HG02571 (cell line): Measurements from ENCODE around the gene MSH4.
"Not testable (repeated sequence)": the region's sequence is repeated elsewhere in the genome, so short reads cannot be mapped to it uniquely, and the experiment has no call there.

Experiments
- ATAC-seq: cut with Tn5 transposase; IDR thresholded peaks from one replicate; pipeline ENCODE4 v1.9.1; 2021; ENCODE audit warnings: mild to moderate bottlenecking, moderate library complexity; ENCODE audit not compliant: unreplicated experiment

Gene MSH4

DNA sequence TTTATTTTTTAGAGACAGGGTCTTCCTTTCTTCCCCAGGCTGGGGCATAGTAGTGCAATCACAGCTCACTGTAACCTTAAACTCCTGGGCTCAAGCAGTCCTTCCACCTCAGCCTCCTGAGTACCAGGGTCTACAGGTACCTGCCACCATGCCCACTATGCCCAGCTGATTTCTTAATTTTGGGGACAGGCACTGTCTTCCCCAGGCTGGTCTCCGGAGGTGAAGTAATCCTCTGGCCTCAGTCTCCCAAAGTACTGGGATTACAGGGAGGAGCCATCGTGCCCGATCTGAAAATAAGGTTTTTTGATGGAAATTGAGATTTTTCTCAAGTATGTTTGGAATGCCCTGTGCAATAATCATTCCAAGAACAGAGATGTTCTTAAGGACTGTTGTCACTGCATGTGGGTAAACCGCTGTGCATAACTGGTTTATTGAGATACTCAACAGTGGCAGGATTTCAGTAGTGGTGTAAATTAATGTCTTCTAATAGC is 934 bp upstream of the MSH4 start:
- ATAC-seq: no peak

- ATAC-seq: no peak
Measured at GRCh38 chr1:75797273-75797588, 549 bp downstream of the MSH4 start.

DNA sequence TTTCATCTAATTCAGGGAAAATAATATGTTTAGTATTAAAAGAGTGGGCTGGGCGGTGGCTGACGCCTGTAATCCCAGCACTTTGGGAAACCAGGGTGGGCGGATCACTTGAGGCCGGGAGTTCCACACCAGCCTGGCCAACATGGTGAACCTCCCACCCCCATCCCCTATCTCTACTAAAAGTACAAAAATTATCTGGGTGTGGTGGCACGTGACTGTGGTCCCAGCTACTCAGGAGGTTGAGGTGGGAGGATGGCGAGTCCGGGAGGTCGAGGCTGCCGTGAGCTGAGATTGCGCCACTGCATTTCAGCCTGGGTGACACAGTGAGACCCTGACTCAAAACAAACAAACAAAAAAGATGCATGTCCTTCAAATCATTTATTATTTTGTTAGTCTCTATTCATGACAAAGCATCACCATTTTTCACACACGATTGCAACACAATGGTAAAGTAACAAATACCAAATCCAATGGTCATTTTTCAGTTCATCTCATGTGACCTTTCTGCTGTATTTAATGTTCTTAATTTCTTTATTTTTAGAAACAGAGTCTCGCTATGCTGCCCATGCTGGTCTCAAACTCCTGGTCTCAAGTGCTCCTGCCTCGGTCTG is 1.0 kb downstream of the MSH4 start:
- ATAC-seq: no peak

DNA sequence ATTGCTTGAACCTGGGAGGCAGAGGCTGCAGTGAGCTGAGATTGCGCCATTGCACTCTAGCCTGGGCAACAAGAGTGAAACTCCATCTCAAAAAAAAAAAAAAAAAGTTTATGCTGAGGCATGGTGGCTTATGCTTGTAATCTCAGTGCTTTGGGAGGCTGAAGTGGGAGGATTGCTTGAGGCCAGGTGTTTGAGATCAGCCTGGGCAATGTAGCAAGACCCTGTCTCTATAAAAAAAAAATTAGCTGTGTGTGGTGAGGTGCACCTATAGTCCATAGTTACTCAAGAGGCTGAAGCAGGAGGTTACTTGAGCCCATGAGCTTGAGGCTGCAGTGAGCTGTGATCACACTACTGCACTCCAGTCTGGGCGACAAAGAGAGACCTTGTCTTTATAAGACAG is 4.8 kb downstream of the MSH4 start:
- not testable (repeated sequence) for ATAC-seq

GRCh38 chr1:75808921-75809320 is 12.2 kb downstream of the MSH4 start:
- ATAC-seq: no peak

GRCh38 chr1:75810113-75810512 is 13.4 kb downstream of the MSH4 start:
- ATAC-seq: not testable (repeated sequence)

- ATAC-seq: no peak
Measured at GRCh38 chr1:75811211-75811981, 14.7 kb downstream of the MSH4 start.

DNA sequence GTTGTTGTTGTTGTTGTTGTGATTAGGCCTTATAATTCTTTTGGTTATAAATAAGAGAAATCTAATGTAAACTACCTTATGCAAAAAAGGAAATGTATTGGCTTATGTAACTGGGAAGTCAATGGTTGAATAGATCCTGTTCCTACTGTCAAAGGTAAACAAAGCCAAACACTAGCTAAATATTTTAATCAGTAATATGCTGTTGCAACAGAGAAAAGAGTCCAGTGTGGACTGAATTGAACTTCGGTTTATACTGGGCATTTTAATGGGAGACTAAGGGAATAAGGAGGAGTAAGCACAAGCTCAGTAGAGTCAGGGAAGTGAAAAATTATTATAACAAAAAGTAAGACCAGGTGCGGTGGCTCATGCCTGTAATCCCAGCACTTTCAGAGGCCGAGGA is 15.4 kb downstream of the MSH4 start:
- ATAC-seq: no peak

DNA sequence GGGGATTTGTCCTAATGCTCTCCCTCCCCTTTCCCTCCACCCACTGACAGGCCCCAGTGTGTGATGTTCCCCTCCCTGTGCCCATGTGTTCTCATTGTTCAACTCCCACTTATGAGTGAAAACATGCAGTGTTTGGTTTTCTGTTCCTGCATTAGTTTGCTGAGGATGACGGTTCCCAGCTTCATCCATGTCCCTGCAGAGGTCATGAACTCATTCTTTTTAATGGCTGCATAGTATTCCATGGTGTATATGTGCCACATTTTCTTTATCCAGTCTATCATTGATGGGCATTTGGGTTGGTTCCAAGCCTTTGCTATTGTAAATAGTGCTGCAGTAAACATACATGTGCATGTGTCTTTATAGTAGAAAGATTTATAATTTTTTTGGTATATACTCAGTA is 26.9 kb downstream of the MSH4 start:
- not testable (repeated sequence) for ATAC-seq

GRCh38 chr1:75836528-75837100 is 39.9 kb downstream of the MSH4 start:
- ATAC-seq: no peak

- ATAC-seq: no peak
Measured at GRCh38 chr1:75838079-75838478, 41.4 kb downstream of the MSH4 start.

GRCh38 chr1:75841421-75841820 is 44.7 kb downstream of the MSH4 start:
- no peak for ATAC-seq

- no peak for ATAC-seq
Measured at GRCh38 chr1:75845576-75845975, 48.9 kb downstream of the MSH4 start.

GRCh38 chr1:75855010-75855409 is 58.3 kb downstream of the MSH4 start:
- no peak for ATAC-seq

DNA sequence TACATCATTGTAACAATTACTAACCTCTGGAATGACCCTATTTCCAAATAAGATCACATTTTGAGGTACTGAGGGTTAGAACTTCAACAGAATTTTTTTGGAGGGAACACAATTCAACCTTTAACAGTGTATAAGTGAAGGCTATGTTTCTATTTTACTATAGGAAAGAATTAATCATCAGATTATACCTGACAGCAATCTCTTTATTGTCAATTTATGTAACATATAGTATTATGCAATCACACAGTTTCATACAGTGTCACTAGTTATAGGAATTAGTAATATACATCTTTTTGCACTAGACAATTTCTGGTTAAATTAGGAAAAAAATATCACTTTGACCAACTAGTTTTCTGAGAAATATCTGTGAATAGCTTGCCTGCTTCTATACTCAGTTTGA is 59.1 kb downstream of the MSH4 start:
- no peak for ATAC-seq

- ATAC-seq: no peak
Measured at GRCh38 chr1:75861831-75862230, 65.1 kb downstream of the MSH4 start.

DNA sequence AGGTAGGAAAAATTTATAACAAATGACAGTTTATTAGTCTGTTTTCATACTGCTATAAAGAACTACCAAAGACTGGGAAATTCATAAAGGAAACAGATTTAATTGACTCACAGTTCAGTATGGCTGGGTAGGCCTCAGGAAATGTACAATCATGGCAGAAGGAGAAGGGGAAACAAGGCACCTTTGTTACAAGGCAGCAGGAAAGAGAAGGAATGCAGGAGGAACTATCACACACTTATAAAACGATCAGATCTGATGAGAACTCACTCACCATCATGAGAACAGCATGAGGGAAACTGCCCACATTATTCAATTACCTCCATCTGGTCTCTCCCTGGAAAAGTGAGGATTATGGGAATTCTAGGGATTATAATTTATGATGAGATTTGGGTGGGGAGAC is 74.3 kb downstream of the MSH4 start:
- ATAC-seq: no peak

- no peak for ATAC-seq
Measured at GRCh38 chr1:75879985-75880384, 83.3 kb downstream of the MSH4 start.

- no peak for ATAC-seq
Measured at GRCh38 chr1:75884437-75884836, 87.8 kb downstream of the MSH4 start.

DNA sequence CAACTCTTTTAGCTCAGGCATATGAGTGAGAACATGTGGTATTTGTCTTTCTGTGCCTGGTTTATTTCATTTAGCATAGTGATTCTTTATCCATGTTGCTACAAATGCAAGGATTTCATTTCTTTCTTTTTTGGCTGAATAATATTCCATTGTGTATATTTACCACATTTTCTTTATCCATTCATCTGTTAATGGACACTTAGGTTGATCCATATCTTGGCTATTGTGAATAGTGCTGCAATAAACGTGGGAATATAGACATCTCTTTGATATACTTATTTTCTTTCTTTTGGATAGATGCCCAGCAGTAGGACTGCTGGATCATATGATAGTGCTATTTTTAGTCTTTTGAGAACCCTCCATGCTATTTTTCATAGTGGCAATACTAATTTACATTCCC is 104.7 kb downstream of the MSH4 start:
- ATAC-seq: no peak

- no peak for ATAC-seq
Measured at GRCh38 chr1:75908717-75909152, 112.1 kb downstream of the MSH4 start.

DNA sequence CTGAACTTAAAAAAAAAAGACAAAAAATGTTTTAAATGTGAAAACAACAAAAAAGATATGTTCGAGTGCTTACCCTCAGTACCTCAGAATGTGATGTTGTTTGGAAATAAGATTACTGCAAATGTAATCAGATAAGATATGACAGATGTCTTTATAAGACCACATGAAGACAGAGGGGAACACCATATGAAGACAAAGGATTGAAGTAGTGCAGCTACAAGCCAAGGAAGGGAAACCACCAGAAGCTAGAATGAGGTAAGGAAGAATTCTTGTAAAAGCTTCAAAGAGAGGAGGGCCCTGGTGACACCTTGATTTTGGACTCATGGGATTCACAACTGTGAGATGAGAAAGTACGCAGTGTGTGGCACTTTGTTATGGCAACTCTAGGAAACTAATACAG is 120.2 kb downstream of the MSH4 start:
- ATAC-seq: no peak
